Astrocyte of the spinal cord (primary cell): Measurements from ENCODE around the gene FH.

Experiments used
- DNase-seq: peaks from one replicate; pipeline ENCODE4 v3.0.0; 2011; ENCODE audit warnings: low read depth, low spot score
- H3K4me3 ChIP-seq: 2 replicates; pipeline ENCODE4 v1.5.1; 2011; ENCODE audit warnings: low read depth, mild to moderate bottlenecking, low read length, moderate library complexity
- in situ Hi-C: cut with HindIII; loops from 2 replicates; pipeline ENCODE4 v1.10.0; 2017; ENCODE audit warnings: low sequenced_read_pairs
- TF ChIP-seq, protein P1 (sequence below): IDR thresholded peaks from 2 replicates; pipeline ENCODE4 v1.5.1; 2012; ENCODE audit warnings: low read depth, mild to moderate bottlenecking, low read length, inconsistent platforms

FH gene

DNA sequence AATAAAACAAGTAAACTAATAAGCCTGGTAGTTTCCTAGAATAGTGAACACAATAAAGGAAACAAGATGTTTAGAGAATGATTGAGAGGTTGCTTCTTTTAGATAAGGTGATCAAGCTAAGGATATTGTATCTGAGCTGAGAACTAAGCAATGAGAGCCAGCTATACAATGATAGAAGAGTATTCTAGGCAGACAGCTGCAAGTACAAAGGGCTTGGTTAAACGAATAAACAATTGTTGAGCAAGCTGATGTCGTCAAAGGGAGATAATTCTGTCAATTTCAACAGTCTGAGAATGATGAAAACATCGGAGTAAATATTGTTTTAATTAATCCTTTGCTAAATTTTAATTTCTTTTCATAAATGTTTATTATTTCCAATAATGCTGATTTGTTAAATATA, 5.5 kb upstream of the FH start:
- TF ChIP-seq, protein P1, sequence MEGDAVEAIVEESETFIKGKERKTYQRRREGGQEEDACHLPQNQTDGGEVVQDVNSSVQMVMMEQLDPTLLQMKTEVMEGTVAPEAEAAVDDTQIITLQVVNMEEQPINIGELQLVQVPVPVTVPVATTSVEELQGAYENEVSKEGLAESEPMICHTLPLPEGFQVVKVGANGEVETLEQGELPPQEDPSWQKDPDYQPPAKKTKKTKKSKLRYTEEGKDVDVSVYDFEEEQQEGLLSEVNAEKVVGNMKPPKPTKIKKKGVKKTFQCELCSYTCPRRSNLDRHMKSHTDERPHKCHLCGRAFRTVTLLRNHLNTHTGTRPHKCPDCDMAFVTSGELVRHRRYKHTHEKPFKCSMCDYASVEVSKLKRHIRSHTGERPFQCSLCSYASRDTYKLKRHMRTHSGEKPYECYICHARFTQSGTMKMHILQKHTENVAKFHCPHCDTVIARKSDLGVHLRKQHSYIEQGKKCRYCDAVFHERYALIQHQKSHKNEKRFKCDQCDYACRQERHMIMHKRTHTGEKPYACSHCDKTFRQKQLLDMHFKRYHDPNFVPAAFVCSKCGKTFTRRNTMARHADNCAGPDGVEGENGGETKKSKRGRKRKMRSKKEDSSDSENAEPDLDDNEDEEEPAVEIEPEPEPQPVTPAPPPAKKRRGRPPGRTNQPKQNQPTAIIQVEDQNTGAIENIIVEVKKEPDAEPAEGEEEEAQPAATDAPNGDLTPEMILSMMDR = no peak
- in situ Hi-C loops = no loop called here
- no peak overlapping the region for H3K4me3 ChIP-seq
- DNase-seq = no peak

DNA sequence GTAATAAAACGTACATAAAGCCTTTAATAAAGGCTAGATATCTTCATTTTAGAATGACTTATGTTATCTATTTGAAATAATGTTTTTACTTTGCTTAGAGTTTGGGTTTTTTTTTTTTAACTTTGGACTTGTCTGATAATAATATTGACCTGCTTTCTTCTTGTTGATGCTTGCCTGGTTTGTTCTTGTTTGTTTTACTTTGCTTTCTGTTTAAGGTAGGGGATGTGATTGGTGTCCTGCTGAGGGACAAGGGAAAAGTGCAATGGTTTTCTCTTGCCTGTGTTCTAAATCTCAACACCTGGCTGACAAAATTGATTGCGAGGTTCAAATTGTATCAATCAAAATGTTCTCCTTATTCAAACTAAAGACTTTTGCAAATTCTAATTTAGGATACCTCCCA, 2.2 kb upstream of the FH start:
- no peak for DNase-seq
- TF ChIP-seq, protein P1 = no peak
- in situ Hi-C loops = no loop called here
- no peak overlapping the region for H3K4me3 ChIP-seq

DNA sequence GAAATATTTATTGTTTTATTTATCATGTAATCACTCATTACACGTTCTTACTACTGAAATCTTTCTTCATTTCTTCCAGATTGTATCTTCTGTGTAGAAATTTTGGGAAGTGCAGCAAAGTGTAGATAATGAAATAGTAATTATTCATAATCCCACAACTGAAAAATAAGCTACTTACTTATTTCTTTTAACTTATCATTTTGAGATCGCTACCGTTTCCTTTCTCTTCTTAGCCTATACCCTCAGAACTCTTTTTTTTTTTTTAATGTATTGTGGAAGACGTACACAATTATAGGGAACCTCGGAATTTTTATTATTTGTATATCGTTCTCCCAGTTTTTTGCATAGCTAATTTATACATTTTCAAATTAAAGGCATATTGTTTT, 518 bp upstream of the FH start:
- H3K4me3 ChIP-seq = peak overlapping the region; percentile 58
- TF ChIP-seq, protein P1 = no peak
- no peak for DNase-seq
- in situ Hi-C loops = no loop called here

DNA sequence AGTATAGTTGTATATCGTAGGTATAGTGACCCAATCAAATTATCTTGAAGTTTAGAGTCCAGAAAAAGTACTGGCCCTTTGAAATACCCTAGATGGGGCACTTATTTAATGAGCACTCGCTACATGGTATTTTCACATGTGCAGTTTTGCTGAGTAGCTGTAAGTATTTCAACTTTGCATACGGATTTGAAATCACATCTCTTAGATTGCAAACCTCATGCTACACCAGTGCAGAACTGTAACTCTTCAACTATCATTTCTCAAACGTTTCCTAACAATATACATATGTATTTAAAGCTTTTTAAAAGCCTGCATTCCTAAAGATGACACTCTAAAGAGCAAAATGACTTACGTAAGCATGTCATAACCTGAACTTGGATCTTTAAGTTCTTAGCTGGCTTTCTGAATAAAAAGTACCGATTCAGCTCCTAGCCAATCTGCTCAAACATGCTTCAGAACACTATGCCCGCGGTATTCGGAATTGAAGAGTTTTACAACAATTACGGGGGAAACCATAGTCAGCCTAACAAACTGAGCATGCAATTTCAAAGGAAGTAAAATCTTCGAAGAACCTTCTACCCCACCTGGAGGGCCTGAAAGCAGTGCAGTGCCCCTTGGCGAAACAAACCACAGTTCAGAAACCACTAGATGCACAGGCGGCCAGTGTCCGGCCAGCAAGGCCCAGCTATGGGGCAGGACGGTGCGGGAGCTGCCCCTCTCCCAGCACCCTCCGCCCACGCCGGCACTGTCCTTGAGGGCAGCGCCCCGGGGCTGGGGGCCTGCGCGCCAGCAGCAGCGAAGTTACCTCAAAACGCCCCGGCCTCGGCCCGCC, 863 bp downstream of the FH start:
- peak; percentile 41 for DNase-seq
- H3K4me3 ChIP-seq = peak overlapping the region; percentile 58
- TF ChIP-seq, protein P1 = no peak
- in situ Hi-C loops = no loop called here

DNA sequence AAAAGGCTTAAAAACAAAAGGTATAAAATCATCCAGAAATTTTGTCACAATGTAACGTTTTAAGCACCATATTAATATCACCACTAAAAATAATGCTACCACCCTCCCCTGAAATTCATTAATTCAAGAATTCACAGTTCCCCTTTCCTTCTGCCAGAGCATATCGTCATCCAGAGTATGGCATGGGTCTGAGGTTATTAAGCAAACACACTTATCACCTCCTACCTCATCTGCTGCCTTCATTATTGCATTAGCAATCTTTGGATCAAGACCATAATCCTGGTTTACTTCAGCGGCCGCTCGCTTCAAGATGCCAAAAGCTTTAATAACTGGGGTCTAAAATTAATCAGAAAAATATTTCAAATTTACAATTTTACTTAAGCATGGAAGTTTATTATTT, 6.2 kb downstream of the FH start:
- TF ChIP-seq, protein P1 = no peak
- in situ Hi-C loops = no loop called here
- no peak overlapping the region for H3K4me3 ChIP-seq
- no peak for DNase-seq

DNA sequence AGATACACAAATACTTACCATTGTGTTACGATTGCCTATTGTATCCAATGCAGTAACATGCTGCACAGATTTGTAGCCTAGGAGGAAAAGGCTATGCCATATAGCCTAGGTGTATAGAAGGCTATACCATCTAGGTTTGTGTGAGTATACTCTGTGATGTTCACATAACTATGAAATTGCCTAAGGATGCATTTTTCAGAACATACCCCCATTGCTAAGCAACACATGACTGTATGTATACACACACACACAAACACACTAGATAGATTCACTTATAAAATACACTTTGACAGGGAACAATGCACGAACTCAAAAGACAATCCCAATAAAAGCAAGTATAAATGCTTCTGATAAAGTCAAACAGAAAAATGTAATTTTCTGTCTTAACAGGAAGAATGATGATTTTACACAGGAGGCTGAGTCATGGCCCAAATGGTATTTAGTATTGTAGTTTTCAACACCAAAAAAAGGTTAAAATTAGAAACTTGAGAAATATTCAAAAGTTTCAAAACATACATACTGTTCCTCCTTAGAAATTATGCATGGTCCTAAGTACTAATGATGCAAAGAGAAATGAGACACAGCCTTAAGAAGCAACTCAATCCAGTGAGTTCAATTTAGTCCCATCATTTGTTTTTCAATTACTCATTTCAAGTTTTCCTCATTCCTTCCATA, 12.2 kb downstream of the FH start:
- TF ChIP-seq, protein P1 = no peak
- in situ Hi-C loops = no loop called here
- DNase-seq = no peak
- no peak overlapping the region for H3K4me3 ChIP-seq
